IPS-15b (cell line): ENCODE measurements around the gene CEP72.

Source experiments
- H3K27me3 ChIP-seq: one replicate; pipeline ENCODE4 v1.6.1; 2013; ENCODE audit warnings: low read length; ENCODE audit not compliant: control insufficient read depth, insufficient read depth
- H3K36me3 ChIP-seq: one replicate; pipeline ENCODE4 v1.6.1; 2013; ENCODE audit warnings: low read length; ENCODE audit not compliant: control insufficient read depth, insufficient read depth
- H3K4me1 ChIP-seq: one replicate; pipeline ENCODE4 v1.6.1; 2013; ENCODE audit warnings: mild to moderate bottlenecking, low read length; ENCODE audit not compliant: control insufficient read depth, insufficient read depth
- H3K4me3 ChIP-seq: one replicate; pipeline ENCODE4 v1.5.1; 2013; ENCODE audit warnings: low read depth, low read length
- H3K9ac ChIP-seq: one replicate; pipeline ENCODE4 v1.6.1; 2013; ENCODE audit warnings: low read depth, mild to moderate bottlenecking, low read length
- H3K9me3 ChIP-seq: one replicate; pipeline ENCODE4 v1.6.1; 2013; ENCODE audit warnings: mild to moderate bottlenecking, low read length; ENCODE audit not compliant: control insufficient read depth, insufficient read depth

Gene CEP72

GRCh38 chr5:590346-590745 lies 21.8 kb upstream of the CEP72 start:
- Histone ChIP-seq H3K36me3 (no peaks in the 10 kb centered on the region), H3K9ac (no peak overlapping the region), H3K4me3 (no peak overlapping the region), H3K9me3 (no peaks in the 10 kb centered on the region), H3K27me3 (peaks cover 6% of the 10 kb centered on the region), H3K4me1 (peaks cover 2% of the 10 kb centered on the region)

- H3K27me3 ChIP-seq, result peaks cover 3% of the 10 kb centered on the region
- H3K4me1 ChIP-seq, result no peaks in the 10 kb centered on the region
- H3K36me3 ChIP-seq, result no peaks in the 10 kb centered on the region
- H3K9ac ChIP-seq, result no peak overlapping the region
- H3K4me3 ChIP-seq, result no peak overlapping the region
- no peaks in the 10 kb centered on the region for H3K9me3 ChIP-seq
Measured at GRCh38 chr5:591746-592145, 20.4 kb upstream of the CEP72 start.

- H3K27me3 ChIP-seq, result peaks cover 3% of the 10 kb centered on the region
Measured at GRCh38 chr5:592158-592557, 20.0 kb upstream of the CEP72 start.

GRCh38 chr5:593511-593910 lies 18.6 kb upstream of the CEP72 start:
- Histone ChIP-seq H3K36me3 (no peaks in the 10 kb centered on the region), H3K9me3 (no peaks in the 10 kb centered on the region), H3K27me3 (peaks cover 3% of the 10 kb centered on the region), H3K4me3 (no peak overlapping the region), H3K4me1 (no peaks in the 10 kb centered on the region), H3K9ac (no peak overlapping the region)

More at GRCh38 chr5:592158-592557, 20.0 kb upstream of the CEP72 start:
- H3K9me3 ChIP-seq, result no peaks in the 10 kb centered on the region
- H3K9ac ChIP-seq, result no peak overlapping the region
- H3K36me3 ChIP-seq, result no peaks in the 10 kb centered on the region
- H3K4me1 ChIP-seq, result no peaks in the 10 kb centered on the region
- H3K4me3 ChIP-seq, result no peak overlapping the region

- Histone ChIP-seq H3K36me3 (no peaks in the 10 kb centered on the region), H3K9ac (no peak overlapping the region), H3K4me1 (no peaks in the 10 kb centered on the region), H3K4me3 (no peak overlapping the region), H3K27me3 (no peaks in the 10 kb centered on the region), H3K9me3 (no peaks in the 10 kb centered on the region)
Measured at GRCh38 chr5:594226-594860, 17.8 kb upstream of the CEP72 start.

GRCh38 chr5:595285-595875 lies 16.8 kb upstream of the CEP72 start:
- Histone ChIP-seq H3K4me1 (no peaks in the 10 kb centered on the region), H3K9me3 (no peaks in the 10 kb centered on the region), H3K4me3 (no peak overlapping the region), H3K36me3 (no peaks in the 10 kb centered on the region), H3K9ac (no peak overlapping the region), H3K27me3 (no peaks in the 10 kb centered on the region)

GRCh38 chr5:597871-598563 lies 14.1 kb upstream of the CEP72 start:
- Histone ChIP-seq H3K4me3 (no peak overlapping the region), H3K36me3 (no peaks in the 10 kb centered on the region), H3K27me3 (no peaks in the 10 kb centered on the region), H3K9ac (no peak overlapping the region), H3K9me3 (no peaks in the 10 kb centered on the region), H3K4me1 (no peaks in the 10 kb centered on the region)

GRCh38 chr5:598564-598890 lies 13.6 kb upstream of the CEP72 start:
- no peaks in the 10 kb centered on the region for H3K9me3 ChIP-seq
- no peaks in the 10 kb centered on the region for H3K27me3 ChIP-seq
- no peaks in the 10 kb centered on the region for H3K36me3 ChIP-seq
- H3K4me1 ChIP-seq, result no peaks in the 10 kb centered on the region
- no peak overlapping the region for H3K9ac ChIP-seq
- H3K4me3 ChIP-seq, result no peak overlapping the region

GRCh38 chr5:600886-601541 lies 11.1 kb upstream of the CEP72 start:
- Histone ChIP-seq H3K9ac (no peak overlapping the region), H3K36me3 (no peaks in the 10 kb centered on the region), H3K4me3 (no peak overlapping the region), H3K4me1 (no peaks in the 10 kb centered on the region), H3K9me3 (no peaks in the 10 kb centered on the region), H3K27me3 (no peaks in the 10 kb centered on the region)

GRCh38 chr5:601771-602465 lies 10.2 kb upstream of the CEP72 start:
- Histone ChIP-seq H3K27me3 (no peaks in the 10 kb centered on the region), H3K4me3 (no peak overlapping the region), H3K36me3 (no peaks in the 10 kb centered on the region), H3K4me1 (no peaks in the 10 kb centered on the region), H3K9ac (no peak overlapping the region), H3K9me3 (no peaks in the 10 kb centered on the region)

- Histone ChIP-seq H3K36me3 (no peaks in the 10 kb centered on the region), H3K9ac (no peak overlapping the region), H3K27me3 (no peaks in the 10 kb centered on the region), H3K9me3 (no peaks in the 10 kb centered on the region), H3K4me1 (no peaks in the 10 kb centered on the region), H3K4me3 (no peak overlapping the region)
Measured at GRCh38 chr5:602466-603035, 9.6 kb upstream of the CEP72 start.
